DMS153 treated with DMSO at 0.1 percent for 48 hours (cell line): ENCODE measurements around the gene ZNF70.

Experiments used
- DNase-seq: peaks from one replicate; lab custom pipeline; 2025; ENCODE audit not compliant: unreplicated experiment; lab: John Stamatoyannopoulos, UW

Gene ZNF70

DNA sequence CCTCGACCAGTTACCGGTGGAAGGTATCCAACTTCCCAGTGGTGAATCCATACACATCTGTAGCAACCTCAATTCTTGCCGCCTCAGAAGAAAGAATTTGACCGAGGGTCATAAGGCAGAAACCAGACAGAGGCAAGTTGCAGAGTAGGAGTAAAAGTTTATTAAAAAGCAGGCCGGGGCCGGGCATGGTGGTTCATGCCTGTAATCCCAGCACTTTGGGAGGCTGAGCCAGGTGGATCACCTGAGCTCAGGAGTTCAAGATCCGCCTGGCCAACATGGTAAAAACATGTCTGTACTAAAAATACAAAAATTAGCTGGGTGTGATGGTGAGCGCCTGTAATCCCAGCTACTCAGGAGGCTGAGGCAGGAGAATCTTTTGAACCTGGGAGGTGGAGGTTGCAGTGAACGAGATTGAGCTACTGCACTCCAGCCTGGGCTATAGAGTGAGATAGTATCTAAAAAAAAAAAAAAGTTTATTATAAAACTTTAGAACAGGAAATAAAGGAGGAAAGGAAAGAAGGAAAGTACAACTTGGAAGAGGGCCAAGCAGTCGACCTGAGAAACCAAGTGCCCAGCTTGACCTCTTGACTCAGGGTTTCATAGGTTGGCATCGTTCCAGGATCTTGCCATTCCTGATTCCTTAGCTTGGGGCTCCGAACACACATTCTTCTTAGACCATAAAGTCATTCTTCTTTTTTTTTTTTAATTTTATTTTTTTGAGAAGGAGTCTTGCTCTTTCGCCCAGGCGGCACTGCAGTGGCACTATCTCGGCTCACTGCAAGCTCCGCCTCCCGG is 32.3 kb downstream of the ZNF70 start:
- DNase-seq, result no peak

DNA sequence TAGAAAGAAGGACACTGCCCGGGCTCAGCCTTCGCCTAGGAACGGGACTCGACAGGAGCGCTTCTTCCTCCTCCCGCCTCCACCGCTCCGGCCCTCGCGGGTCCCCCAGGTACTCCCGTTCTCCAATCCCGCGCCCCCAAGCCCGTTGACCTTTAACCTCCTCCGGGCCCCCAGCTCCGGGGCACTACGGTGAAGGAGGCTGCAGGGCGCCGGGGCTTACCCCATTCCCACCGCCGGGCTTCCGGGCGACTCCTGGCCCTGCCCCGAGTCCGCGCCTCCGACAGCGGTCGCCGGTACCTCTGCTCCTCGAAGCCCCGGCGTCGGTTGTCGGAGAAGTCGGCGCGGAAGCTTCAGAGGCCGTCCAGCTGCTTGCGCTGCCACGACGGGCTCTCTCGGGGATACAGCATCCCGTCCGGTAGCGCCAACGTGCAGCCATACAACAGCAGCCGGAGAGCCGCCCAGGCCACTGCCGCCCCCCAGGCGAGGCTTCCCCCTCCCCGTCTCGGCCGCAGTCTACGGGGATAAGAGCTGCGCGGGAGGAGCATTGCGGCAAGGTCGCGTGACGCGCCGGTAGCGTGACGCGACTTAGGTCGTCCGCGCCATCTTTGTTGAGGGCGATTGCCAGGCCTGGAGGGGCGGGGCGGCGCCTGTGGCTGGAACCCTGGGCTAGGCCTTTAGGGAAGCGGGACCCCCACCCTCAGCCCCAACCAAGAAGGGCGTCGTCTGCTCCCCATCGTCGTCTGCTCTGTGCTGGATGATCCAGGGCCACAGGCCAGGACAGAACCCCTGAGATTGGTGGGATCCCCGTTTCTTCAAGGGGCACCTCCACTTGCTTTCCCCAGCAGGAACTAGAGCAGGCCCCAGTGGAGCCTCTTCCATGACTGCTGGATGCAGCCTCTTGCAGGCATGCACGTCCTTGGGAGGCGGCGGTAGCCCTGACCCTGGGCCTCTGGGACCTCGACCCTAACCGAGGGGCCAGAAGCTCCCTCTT is 33.8 kb downstream of the ZNF70 start:
- DNase-seq, result peak; percentile 44

DNA sequence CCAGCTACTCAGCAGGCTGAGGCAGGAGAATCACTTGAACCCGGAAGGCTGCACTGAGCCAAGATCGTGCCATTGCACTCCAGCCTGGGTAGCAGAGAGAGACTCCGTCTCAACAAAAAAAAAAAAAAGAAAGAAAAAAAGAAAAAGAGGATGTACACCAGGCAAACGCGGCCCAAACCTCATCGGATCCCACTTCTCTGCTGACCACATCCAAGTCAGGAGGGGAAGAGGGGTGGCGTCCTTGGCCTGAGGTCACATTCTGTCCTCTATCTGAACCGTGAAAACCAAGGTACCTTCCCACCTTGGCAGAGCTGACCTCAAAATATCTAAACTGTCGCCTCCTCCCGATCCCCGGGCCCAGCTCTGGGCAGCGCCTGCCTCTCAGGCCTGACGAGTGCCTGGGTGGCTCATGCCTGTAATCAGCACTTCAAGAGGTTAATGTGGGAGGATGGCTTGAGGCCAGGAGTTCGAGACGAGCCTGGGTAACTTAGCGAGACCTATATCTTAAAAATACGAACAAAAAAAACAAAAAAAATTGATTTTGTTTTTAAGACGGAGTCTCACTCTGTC is 35.0 kb downstream of the ZNF70 start:
- DNase-seq, result no peak

GRCh38 chr22:23714596-23715578 is 36.0 kb downstream of the ZNF70 start:
- no peak for DNase-seq

DNA sequence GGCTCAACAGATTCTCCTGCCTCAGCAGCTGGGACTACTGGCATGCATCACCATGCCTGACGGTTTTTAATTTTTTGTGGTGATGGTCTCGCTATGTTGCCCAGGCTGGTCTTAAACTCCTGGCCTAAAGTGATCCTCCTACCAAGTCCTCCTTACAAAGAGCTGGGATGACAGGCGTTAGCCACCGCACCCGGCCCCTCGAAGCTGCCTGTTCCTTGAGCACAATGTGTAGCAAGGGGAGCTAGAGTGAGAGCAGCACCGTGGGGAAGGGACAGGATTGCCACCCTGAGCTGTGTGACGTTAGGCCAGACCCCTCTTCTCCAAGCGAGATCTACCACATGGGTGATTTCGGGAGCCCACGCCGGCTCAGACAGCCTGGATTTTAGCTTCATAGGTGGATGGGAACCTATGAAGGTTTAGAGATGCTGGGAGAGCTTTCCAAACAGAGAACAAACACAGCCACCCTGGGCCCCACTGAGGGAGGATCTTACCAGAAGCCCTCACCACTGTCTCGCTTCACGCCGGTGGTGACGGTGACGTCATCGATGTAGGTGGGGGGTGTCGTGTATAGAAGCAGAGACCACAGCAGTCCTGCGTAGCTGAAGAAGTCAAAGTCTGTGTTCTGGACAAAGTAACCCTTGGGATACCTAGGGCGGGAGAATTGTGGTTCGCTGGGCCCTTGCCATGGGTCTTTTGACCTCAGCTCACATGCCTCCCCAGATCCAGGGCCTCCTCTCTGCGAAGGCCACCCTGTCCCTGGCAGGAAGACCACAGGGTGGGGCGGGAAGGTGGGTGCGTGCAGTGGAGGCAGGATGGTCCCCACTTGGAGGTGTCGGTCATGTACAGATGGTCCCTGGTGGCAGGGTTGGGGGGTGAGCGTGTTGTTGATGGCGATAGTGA is 37.0 kb downstream of the ZNF70 start:
- DNase-seq, result no peak

DNA sequence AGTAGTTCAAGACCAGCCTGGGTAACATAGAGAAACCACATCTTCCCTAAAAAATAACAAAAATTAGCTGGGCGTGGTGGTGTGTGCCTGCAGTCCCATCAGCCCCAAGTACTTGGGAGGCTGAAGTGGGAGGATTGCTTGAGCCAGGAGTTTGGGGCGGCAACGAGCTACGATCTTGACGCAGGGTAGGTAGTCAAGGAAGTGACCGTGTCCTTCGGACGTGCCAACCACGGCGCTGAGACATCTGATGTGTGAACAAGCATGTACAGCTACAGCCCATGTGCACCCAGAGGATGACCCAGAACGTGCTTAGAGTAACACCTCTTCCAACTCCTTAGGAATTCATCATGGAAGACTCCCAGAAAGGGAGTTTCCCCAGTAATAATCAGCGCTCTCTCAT is 38.7 kb downstream of the ZNF70 start:
- DNase-seq, result no peak

DNA sequence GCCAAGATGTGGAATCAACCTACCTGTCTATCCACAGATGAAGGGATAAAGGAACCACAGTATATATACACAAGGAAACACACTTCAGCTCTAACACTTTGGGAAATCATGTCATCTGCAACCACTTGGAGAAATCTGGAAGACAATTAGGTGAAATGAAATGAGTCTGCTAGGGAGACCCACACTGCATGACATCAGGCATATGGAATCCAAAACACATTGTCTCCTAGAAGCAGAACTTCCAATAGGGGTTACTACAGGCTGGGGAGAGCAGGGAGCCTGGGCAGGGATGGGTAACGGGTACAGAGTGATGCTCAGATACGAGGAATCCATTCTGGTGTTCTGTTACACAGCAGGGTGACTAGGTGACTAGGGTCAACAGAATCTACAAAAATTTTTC is 41.8 kb downstream of the ZNF70 start:
- no peak for DNase-seq

DNA sequence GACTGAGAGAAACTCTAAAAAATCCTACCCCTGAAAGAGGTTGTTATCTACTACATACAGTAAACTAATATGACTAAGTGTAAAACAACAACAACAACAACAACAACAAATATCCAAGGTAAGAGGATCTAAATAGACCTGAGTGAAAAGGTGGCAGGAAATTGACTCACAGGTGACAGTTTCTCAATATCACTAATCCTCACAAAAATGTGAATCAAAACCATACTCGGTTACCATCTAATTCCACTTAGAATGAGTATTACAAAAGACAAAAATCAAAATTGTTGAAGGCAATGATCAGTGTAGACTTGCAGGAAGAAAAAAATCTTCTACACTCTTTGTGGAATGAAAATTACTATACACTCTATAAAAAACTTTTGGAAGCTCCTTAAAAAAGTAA is 42.6 kb downstream of the ZNF70 start:
- no peak for DNase-seq

GRCh38 chr22:23705358-23705757 is 45.6 kb downstream of the ZNF70 start:
- DNase-seq, result no peak

DNA sequence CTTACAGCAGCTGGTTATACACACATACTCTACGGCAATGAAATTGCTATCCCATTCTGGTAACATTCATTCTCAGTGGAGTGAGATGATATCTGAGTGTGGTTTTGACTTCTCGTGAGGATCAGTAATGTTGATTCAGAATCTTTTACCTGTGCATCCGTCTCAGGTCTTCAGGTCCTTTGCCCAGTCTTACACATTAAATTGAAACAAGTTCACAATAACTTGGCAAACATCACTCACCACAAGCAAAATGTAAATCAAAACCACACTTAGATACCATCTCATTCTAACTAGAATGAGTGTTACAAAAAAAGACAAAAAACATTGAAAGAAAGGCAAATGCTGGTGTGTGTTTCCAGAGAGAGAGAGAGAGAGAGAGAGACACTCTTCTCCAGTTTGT is 46.1 kb downstream of the ZNF70 start:
- DNase-seq, result no peak

- no peak for DNase-seq
These were observed 46.9 kb downstream of the ZNF70 start for GRCh38 chr22:23704062-23704461.

DNA sequence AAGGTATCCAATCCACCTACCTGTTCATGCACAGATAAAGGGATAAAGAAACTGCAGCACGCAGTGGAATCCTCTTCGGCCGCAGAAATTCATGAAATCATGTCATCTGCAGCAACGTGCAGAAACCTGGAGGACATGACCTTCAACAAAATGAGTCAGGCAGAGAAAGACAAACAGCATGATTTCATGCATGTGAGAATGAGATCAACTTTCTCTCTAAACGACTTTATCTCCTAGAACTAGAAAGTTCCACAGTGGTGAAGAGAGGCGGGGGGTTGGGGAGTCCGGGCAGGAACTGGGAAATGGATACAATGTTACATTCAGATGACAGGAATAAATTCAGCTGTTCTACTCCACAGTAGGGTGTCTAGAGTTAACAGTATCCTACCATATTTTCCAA is 50.2 kb downstream of the ZNF70 start:
- no peak for DNase-seq

- DNase-seq, result no peak
These were observed 52.2 kb downstream of the ZNF70 start for GRCh38 chr22:23698673-23699235.

DNA sequence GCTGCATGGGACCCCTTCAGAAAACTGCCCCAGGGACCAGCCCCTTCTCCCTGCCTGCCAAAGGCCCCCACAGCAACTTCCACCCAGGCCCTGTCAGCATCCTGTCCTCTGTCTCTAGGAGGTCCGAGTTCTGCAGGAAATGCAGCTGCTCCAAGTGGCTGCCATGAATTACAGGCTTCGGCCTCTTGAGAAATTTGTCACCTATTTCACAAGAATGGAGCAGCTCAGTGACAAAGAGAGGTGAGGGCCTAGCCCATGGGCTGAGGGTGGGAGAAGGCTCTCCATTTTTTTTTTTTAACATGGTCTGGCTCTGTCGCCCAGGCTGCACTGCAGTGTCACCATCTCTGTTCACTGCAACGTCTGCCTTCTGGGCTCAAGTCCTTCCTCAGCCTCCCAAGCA is 52.8 kb downstream of the ZNF70 start:
- no peak for DNase-seq

DNA sequence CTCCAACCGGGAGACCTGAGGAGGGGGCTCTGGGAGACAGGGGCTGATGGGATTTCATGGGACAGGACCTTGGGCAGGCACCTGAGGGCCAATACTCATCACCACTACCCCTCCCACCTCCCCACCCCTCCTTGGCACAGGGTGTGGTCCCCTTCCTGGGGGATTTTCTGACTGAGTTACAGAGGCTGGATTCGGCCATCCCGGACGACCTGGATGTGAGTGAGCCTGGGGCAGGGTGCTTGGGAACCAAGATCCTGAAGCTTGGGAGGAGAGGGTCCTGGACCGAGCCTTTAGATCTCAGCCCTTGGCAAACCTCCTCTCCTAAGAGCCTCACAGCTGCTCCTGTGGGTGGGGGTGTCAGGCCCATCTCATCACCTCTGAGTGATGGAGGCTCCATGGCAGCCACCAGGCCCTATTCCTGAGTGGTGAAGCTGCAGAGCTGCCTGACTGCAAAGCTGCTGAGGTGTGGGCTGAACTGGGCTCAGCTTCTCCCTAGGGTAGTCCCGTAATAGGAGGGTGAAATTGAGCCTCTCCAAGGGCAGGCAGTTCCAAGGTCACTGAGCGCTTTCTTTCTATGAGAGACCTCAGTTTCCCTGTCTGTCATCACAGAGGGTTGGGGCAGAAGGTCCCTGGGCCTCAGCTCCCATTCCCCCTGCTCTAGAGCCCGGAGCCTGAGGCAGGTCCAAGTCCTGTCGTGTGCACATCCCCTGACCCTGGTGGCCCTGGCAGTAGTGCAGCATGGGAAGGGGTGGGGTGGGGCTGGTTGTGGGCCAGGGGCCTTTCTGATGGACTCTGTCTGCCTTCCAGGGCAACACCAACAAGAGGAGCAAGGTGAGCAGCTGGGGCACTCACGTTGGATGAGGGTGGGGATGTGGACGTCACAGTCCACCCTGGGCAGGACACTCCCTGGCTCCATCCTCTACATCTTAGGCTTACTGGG is 53.6 kb downstream of the ZNF70 start:
- no peak for DNase-seq

DNA sequence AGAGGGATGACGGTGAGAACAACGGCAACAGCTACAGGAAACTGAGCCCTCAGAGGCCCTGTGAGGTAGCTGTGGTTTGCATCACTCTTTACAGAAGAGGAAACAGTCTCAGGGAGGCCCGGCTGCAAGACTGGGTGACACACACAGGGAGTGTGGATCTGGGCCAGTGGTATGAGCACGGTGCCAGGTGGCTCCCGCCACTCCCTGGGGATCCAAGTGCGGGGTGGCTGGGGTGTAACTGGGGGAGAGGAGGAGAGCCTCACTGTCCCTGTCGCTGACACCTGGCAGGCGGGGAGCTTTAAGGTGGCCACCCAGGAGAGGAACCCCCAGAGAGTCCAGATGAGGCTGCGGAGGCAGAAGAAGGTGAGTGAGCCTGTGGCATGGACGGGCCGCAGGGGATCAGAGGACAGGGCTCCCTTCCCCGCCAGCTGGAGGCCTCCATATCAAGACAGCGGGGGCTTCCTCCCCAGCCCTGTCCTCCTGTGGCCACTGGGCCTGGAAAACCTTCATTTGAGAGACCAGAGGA is 54.5 kb downstream of the ZNF70 start:
- DNase-seq, result no peak

- DNase-seq, result no peak
These were observed 55.2 kb downstream of the ZNF70 start for GRCh38 chr22:23695571-23696325.
